Body of pancreas (tissue), 4 donors: ENCODE data around the gene ADAMTS3.

Experiments used
- CTCF ChIP-seq, 7 experiments: fragments of 450-650 bp in 4 of 7; fragments of 200-600 bp in 3 of 7; sonication (generic) in 3 of 7; IDR thresholded peaks; one replicate each; pipeline ENCODE4 v1.5.1; 2016 to 2019; ENCODE audit warnings: antibody characterized with exemption in 7 of 7
- POLR2A ChIP-seq, 3 donors: fragments of 450-650 bp; IDR thresholded peaks; one replicate each; pipeline ENCODE4 v1.6.1; 2016; ENCODE audit warnings: antibody characterized with exemption in 3 of 3, mild to moderate bottlenecking in 2 of 3

DNA sequence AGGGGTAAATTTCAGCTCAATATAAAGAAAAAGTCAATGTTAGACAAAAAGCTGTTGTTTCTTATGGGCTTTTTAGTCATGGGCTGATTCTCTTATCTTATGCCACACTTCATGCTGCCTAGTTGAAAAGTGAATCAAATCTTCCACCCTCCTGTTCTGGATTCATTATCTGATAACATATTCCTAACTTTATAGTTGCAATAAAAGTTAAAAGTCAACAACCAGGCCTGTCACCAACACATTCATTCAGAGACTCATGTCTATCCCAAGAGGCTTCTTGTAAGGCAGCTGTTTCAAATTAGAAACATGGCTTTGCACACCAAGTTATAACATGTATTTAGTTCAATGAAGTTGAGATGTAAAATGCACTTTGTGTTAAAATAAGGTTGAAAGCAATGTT, 243.8 kb downstream of the ADAMTS3 start:
- TF ChIP-seq CTCF (IDR thresholded peaks at IDR 0.05) (no peak), POLR2A (IDR thresholded peaks at IDR 0.05) (no peak)
